Measurements from ENCODE around the gene CTSH.
A peak's percentile ranks its signal among the peaks of the same experiment; 100 is the strongest.

The CTSH gene

GRCh38 chr15:78983146-78983918 lies 38.5 kb upstream of the CTSH start:
- no peak overlapping the region for H3K4me3 Mint-ChIP-seq
- no peaks in the 10 kb centered on the region for H3K36me3 Mint-ChIP-seq (ENCODE audit: low read depth)

GRCh38 chr15:78982736-78983135 lies 37.9 kb upstream of the CTSH start:
- Mint-ChIP-seq H3K9me3 (no peaks in the 10 kb centered on the region), H3K4me1 (ENCODE audit: low read depth) (peaks cover 2% of the 10 kb centered on the region), H3K27ac (no peak overlapping the region), H3K27me3 (ENCODE audit: low read depth) (peaks cover 5% of the 10 kb centered on the region), H3K36me3 (ENCODE audit: low read depth) (no peaks in the 10 kb centered on the region), H3K4me3 (no peak overlapping the region)
- no peak for DNase-seq (ENCODE audit: low spot score)

More at GRCh38 chr15:78983146-78983918, 38.5 kb upstream of the CTSH start:
- H3K27me3 Mint-ChIP-seq (ENCODE audit: low read depth) = peaks cover 6% of the 10 kb centered on the region
- DNase-seq (ENCODE audit: low spot score) = no peak
- no peaks in the 10 kb centered on the region for H3K4me1 Mint-ChIP-seq (ENCODE audit: low read depth)
- no peaks in the 10 kb centered on the region for H3K9me3 Mint-ChIP-seq
- H3K27ac Mint-ChIP-seq = no peak overlapping the region

- no peak for DNase-seq (ENCODE audit: low spot score)
- peaks cover 4% of the 10 kb centered on the region for H3K27me3 Mint-ChIP-seq (ENCODE audit: low read depth)
- no peaks in the 10 kb centered on the region for H3K9me3 Mint-ChIP-seq
- H3K27ac Mint-ChIP-seq = no peak overlapping the region
- H3K4me3 Mint-ChIP-seq = no peak overlapping the region
- peaks cover 11% of the 10 kb centered on the region for H3K4me1 Mint-ChIP-seq (ENCODE audit: low read depth)
- no peaks in the 10 kb centered on the region for H3K36me3 Mint-ChIP-seq (ENCODE audit: low read depth)
These were observed 36.9 kb upstream of the CTSH start for GRCh38 chr15:78981532-78982313.

GRCh38 chr15:78979456-78980320 lies 34.8 kb upstream of the CTSH start:
- H3K27ac Mint-ChIP-seq = no peak overlapping the region
- no peak overlapping the region for H3K4me3 Mint-ChIP-seq
- H3K36me3 Mint-ChIP-seq (ENCODE audit: low read depth) = no peaks in the 10 kb centered on the region
- peaks cover 4% of the 10 kb centered on the region for H3K27me3 Mint-ChIP-seq (ENCODE audit: low read depth)
- no peaks in the 10 kb centered on the region for H3K9me3 Mint-ChIP-seq
- peaks cover 11% of the 10 kb centered on the region for H3K4me1 Mint-ChIP-seq (ENCODE audit: low read depth)
- peak; percentile 13 for DNase-seq (ENCODE audit: low spot score)

GRCh38 chr15:78978601-78979179 lies 33.8 kb upstream of the CTSH start:
- no peak for DNase-seq (ENCODE audit: low spot score)
- Mint-ChIP-seq H3K27me3 (ENCODE audit: low read depth) (peaks cover 4% of the 10 kb centered on the region), H3K27ac (no peak overlapping the region), H3K36me3 (ENCODE audit: low read depth) (no peaks in the 10 kb centered on the region), H3K4me3 (no peak overlapping the region), H3K9me3 (no peaks in the 10 kb centered on the region), H3K4me1 (ENCODE audit: low read depth) (peaks cover 11% of the 10 kb centered on the region)

- DNase-seq (ENCODE audit: low spot score) = no peak
- H3K27ac Mint-ChIP-seq = no peak overlapping the region
- H3K4me3 Mint-ChIP-seq = no peak overlapping the region
- H3K9me3 Mint-ChIP-seq = no peaks in the 10 kb centered on the region
- peaks cover 2% of the 10 kb centered on the region for H3K27me3 Mint-ChIP-seq (ENCODE audit: low read depth)
- peaks cover 11% of the 10 kb centered on the region for H3K4me1 Mint-ChIP-seq (ENCODE audit: low read depth)
- H3K36me3 Mint-ChIP-seq (ENCODE audit: low read depth) = no peaks in the 10 kb centered on the region
These were observed 32.9 kb upstream of the CTSH start for GRCh38 chr15:78977591-78978347.

GRCh38 chr15:78977091-78977571 lies 32.3 kb upstream of the CTSH start:
- H3K4me1 Mint-ChIP-seq (ENCODE audit: low read depth) = peaks cover 11% of the 10 kb centered on the region
- H3K4me3 Mint-ChIP-seq = no peak overlapping the region
- H3K27ac Mint-ChIP-seq = peak overlapping the region; percentile 39

GRCh38 chr15:78976691-78977090 lies 31.8 kb upstream of the CTSH start:
- H3K27me3 Mint-ChIP-seq (ENCODE audit: low read depth) = peaks cover 2% of the 10 kb centered on the region
- peaks cover 11% of the 10 kb centered on the region for H3K4me1 Mint-ChIP-seq (ENCODE audit: low read depth)
- H3K36me3 Mint-ChIP-seq (ENCODE audit: low read depth) = no peaks in the 10 kb centered on the region
- H3K4me3 Mint-ChIP-seq = no peak overlapping the region
- no peaks in the 10 kb centered on the region for H3K9me3 Mint-ChIP-seq
- no peak overlapping the region for H3K27ac Mint-ChIP-seq
- no peak for DNase-seq (ENCODE audit: low spot score)

More at GRCh38 chr15:78977091-78977571, 32.3 kb upstream of the CTSH start:
- no peak for DNase-seq (ENCODE audit: low spot score)
- Mint-ChIP-seq H3K27me3 (ENCODE audit: low read depth) (peaks cover 2% of the 10 kb centered on the region), H3K36me3 (ENCODE audit: low read depth) (no peaks in the 10 kb centered on the region), H3K9me3 (no peaks in the 10 kb centered on the region)

GRCh38 chr15:78974272-78974918 lies 29.5 kb upstream of the CTSH start:
- H3K9me3 Mint-ChIP-seq = no peaks in the 10 kb centered on the region
- no peaks in the 10 kb centered on the region for H3K36me3 Mint-ChIP-seq (ENCODE audit: low read depth)
- no peak for DNase-seq (ENCODE audit: low spot score)
- H3K27ac Mint-ChIP-seq = no peak overlapping the region
- H3K27me3 Mint-ChIP-seq (ENCODE audit: low read depth) = peaks cover 3% of the 10 kb centered on the region
- no peak overlapping the region for H3K4me3 Mint-ChIP-seq
- peaks cover 11% of the 10 kb centered on the region for H3K4me1 Mint-ChIP-seq (ENCODE audit: low read depth)

- peaks cover 8% of the 10 kb centered on the region for H3K27me3 Mint-ChIP-seq (ENCODE audit: low read depth)
- no peak overlapping the region for H3K4me3 Mint-ChIP-seq
These were observed 25.0 kb upstream of the CTSH start for GRCh38 chr15:78969687-78970349.

GRCh38 chr15:78968539-78969271 lies 23.9 kb upstream of the CTSH start:
- no peak overlapping the region for H3K27ac Mint-ChIP-seq
- no peaks in the 10 kb centered on the region for H3K36me3 Mint-ChIP-seq (ENCODE audit: low read depth)
- H3K4me1 Mint-ChIP-seq (ENCODE audit: low read depth) = no peaks in the 10 kb centered on the region
- H3K4me3 Mint-ChIP-seq = no peak overlapping the region
- peaks cover 8% of the 10 kb centered on the region for H3K27me3 Mint-ChIP-seq (ENCODE audit: low read depth)
- no peak for DNase-seq (ENCODE audit: low spot score)
- H3K9me3 Mint-ChIP-seq = no peaks in the 10 kb centered on the region

More at GRCh38 chr15:78969687-78970349, 25.0 kb upstream of the CTSH start:
- Mint-ChIP-seq H3K36me3 (ENCODE audit: low read depth) (no peaks in the 10 kb centered on the region), H3K27ac (no peak overlapping the region), H3K4me1 (ENCODE audit: low read depth) (no peaks in the 10 kb centered on the region), H3K9me3 (no peaks in the 10 kb centered on the region)
- no peak for DNase-seq (ENCODE audit: low spot score)

- no peak for DNase-seq (ENCODE audit: low spot score)
- Mint-ChIP-seq H3K4me3 (no peak overlapping the region), H3K4me1 (ENCODE audit: low read depth) (no peaks in the 10 kb centered on the region), H3K9me3 (no peaks in the 10 kb centered on the region), H3K27ac (no peak overlapping the region), H3K36me3 (ENCODE audit: low read depth) (no peaks in the 10 kb centered on the region), H3K27me3 (ENCODE audit: low read depth) (peaks cover 8% of the 10 kb centered on the region)
These were observed 23.3 kb upstream of the CTSH start for GRCh38 chr15:78968114-78968513.

All from T-helper 2 cell treated with Interferon-gamma antibody and Interleukin-4, amounts not matched to agents 5 μg/mL and 100 μg/mL, for 36 hours (primary cell).